ENCODE results near the gene HSDL2. TPM values are rescaled to one million over a fixed set of nuclear protein-coding genes. Genes with fewer than 3 reads are reported as not detected.

HSDL2 gene
- total and polyA plus RNA-seq, 5 donors from 2014 or later = 15.3 to 30.4 (median 19.7) TPM

DNA sequence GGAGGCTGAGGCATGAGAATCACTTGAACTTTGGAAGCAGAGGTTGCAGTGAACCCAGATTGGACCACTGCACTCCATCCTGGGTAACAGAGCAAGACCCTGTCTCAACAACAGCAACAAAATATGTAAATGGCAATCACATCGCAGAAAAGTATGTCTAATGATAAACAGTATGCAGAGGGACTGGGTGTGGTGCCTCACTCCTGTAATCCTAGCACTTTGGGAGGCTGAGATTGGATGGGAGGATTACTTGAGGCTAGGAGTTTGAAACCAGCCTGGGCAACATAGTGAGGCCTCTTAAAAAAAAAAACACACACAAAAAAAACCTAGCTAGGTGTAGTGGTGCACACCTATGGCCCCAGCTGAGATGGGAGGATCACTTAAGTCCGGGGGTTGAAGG is 40.3 kb downstream of the HSDL2 start:
- DNase-seq (no peak), ATAC-seq (ENCODE audit: low read depth in 2 of 2) (no peak)
- no peak overlapping the region for H3K27ac Mint-ChIP-seq
- peaks cover 31% of the 10 kb centered on the region for H3K36me3 Mint-ChIP-seq
- Histone ChIP-seq H3K36me3 (ENCODE audit: control insufficient read depth, insufficient read depth, low read length) (peaks cover 6% of the 10 kb centered on the region), H3K27me3 (ENCODE audit: control insufficient read depth, insufficient read depth, low read length) (no peaks in the 10 kb centered on the region), H3K9me3 (ENCODE audit: control insufficient read depth in 2 of 2, low read length in 2 of 2) (no peaks in the 10 kb centered on the region), H3K4me1 (ENCODE audit: control insufficient read depth, insufficient read depth, low read length, poor library complexity, severe bottlenecking) (no peaks in the 10 kb centered on the region), H3K27ac (ENCODE audit: insufficient read depth, low read length, poor library complexity, severe bottlenecking) (no peak overlapping the region), H3K4me3 (ENCODE audit: low read depth, low read length) (no peak overlapping the region)
- no peak overlapping the region for H3K4me3 Mint-ChIP-seq
- no peaks in the 10 kb centered on the region for H3K27me3 Mint-ChIP-seq
- H3K4me1 Mint-ChIP-seq = peaks cover 3 to 8% (median 4%) of the 10 kb centered on the region in 4 donors
- no peaks in the 10 kb centered on the region for H3K9me3 Mint-ChIP-seq

DNA sequence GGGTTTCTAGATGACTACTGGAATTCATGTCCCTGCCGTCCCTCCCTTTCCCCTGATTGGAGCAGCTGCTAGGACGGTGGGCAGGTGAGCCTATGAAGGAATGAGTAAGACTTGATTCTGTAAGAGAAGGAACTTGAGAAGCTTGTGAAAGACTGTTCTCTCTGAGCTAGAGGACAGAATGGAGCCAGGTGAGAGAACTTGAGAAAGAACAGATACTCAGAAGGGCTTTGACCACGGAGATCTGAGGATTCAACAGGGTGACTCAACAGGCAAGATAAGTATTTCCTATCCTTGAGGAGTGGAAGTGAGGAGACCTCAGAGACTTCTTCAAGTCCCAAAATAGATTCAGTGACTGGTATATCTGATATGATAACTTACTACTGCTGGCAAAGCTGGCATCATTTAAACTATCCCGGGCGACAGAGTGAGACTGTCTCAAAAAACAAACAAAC is 41.9 kb downstream of the HSDL2 start:
- Histone ChIP-seq H3K9me3 (ENCODE audit: control insufficient read depth in 2 of 2, low read length in 2 of 2) (no peaks in the 10 kb centered on the region), H3K4me3 (ENCODE audit: low read depth, low read length) (no peak overlapping the region), H3K4me1 (ENCODE audit: control insufficient read depth, insufficient read depth, low read length, poor library complexity, severe bottlenecking) (no peaks in the 10 kb centered on the region), H3K27ac (ENCODE audit: insufficient read depth, low read length, poor library complexity, severe bottlenecking) (no peak overlapping the region), H3K36me3 (ENCODE audit: control insufficient read depth, insufficient read depth, low read length) (peaks cover 6% of the 10 kb centered on the region), H3K27me3 (ENCODE audit: control insufficient read depth, insufficient read depth, low read length) (no peaks in the 10 kb centered on the region)
- peaks cover 3 to 8% (median 4%) of the 10 kb centered on the region in 4 donors for H3K4me1 Mint-ChIP-seq
- H3K36me3 Mint-ChIP-seq = peaks cover 28% of the 10 kb centered on the region
- H3K4me3 Mint-ChIP-seq = no peak overlapping the region
- H3K27me3 Mint-ChIP-seq = no peaks in the 10 kb centered on the region
- H3K27ac Mint-ChIP-seq = no peak overlapping the region
- DNase-seq = no peak
- no peaks in the 10 kb centered on the region for H3K9me3 Mint-ChIP-seq
- ATAC-seq (ENCODE audit: low read depth in 2 of 2) = no peak

DNA sequence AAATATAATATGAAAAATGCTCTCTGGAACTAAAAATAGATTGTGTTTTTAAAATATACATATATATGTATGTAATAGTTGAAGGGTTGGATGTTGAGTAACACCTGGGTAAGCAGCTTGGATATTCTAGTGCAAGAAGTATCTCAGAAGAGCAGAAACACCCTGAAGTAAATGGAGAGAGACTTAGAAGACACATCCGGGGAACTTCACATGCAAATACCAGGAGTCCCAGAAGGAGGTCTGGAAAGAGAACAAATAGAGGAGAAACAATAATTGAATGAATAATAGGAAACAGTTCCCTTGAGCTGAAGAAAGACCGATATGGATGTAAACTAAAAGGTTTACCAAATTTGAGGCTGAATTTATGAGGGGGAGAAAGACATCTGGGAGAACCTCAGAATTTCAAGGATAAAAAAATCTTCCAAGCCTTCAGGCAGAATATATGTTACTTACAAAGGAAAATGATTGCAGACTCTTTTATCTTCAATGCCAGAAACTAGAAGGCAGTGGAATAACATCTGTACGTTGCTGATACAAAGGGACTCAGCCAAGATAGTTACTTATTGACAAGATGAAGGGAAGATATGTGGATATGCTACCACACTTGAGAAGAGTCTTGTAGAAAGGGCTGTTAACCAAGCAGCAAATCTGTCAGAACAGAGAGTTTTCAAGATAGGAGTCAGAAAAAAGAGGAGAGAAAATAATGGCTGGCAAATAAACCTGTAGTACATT is 42.7 kb downstream of the HSDL2 start:
- Mint-ChIP-seq H3K27ac (no peak overlapping the region), H3K27me3 (no peaks in the 10 kb centered on the region), H3K36me3 (peaks cover 32% of the 10 kb centered on the region), H3K4me1 (peaks cover 3 to 11% (median 4%) of the 10 kb centered on the region in 4 donors), H3K4me3 (no peak overlapping the region), H3K9me3 (no peaks in the 10 kb centered on the region)
- peaks cover 6% of the 10 kb centered on the region for H3K36me3 ChIP-seq (ENCODE audit: control insufficient read depth, insufficient read depth, low read length)
- H3K4me3 ChIP-seq (ENCODE audit: low read depth, low read length) = no peak overlapping the region
- no peaks in the 10 kb centered on the region for H3K4me1 ChIP-seq (ENCODE audit: control insufficient read depth, insufficient read depth, low read length, poor library complexity, severe bottlenecking)
- DNase-seq = no peak
- no peaks in the 10 kb centered on the region for H3K27me3 ChIP-seq (ENCODE audit: control insufficient read depth, insufficient read depth, low read length)
- no peaks in the 10 kb centered on the region for H3K9me3 ChIP-seq (ENCODE audit: control insufficient read depth in 2 of 2, low read length in 2 of 2)
- no peak overlapping the region for H3K27ac ChIP-seq (ENCODE audit: insufficient read depth, low read length, poor library complexity, severe bottlenecking)
- ATAC-seq (ENCODE audit: low read depth in 2 of 2) = no peak

DNA sequence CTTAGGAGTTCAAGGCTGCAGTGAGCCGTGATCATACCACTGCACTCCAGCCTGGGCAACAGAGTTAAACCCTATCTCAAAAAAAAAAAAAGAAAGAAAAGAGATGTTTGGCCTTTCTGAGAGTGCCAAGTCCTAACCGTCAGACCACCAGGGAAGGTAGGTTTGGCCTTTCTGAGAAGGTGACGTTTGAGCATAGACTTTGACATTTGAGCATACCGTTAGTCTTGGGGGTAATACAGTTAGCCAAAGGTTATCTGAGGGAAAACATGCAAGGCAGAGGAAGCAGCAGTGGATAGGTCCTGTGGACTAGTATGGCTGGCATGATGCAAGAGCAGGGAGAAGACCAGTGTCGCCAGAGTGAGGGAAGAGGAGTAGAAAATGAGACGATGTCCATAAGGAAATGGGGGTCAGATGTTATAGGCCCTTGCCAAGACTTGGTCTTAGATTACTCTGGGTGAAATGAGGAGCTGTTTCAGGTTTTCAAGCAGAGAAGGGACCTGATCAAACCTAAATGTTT is 50.2 kb downstream of the HSDL2 start:
- Mint-ChIP-seq H3K27ac (no peak overlapping the region), H3K36me3 (peaks cover 46% of the 10 kb centered on the region), H3K9me3 (no peaks in the 10 kb centered on the region), H3K4me1 (peaks cover 0 to 5% (median 2%) of the 10 kb centered on the region in 4 donors), H3K4me3 (no peak overlapping the region), H3K27me3 (no peaks in the 10 kb centered on the region)
- H3K27me3 ChIP-seq (ENCODE audit: control insufficient read depth, insufficient read depth, low read length) = no peaks in the 10 kb centered on the region
- DNase-seq (no peak), ATAC-seq (ENCODE audit: low read depth in 2 of 2) (no peak)
- no peaks in the 10 kb centered on the region for H3K9me3 ChIP-seq (ENCODE audit: control insufficient read depth in 2 of 2, low read length in 2 of 2)
- H3K27ac ChIP-seq (ENCODE audit: insufficient read depth, low read length, poor library complexity, severe bottlenecking) = no peak overlapping the region
- no peaks in the 10 kb centered on the region for H3K4me1 ChIP-seq (ENCODE audit: control insufficient read depth, insufficient read depth, low read length, poor library complexity, severe bottlenecking)
- H3K36me3 ChIP-seq (ENCODE audit: control insufficient read depth, insufficient read depth, low read length) = no peaks in the 10 kb centered on the region
- H3K4me3 ChIP-seq (ENCODE audit: low read depth, low read length) = no peak overlapping the region

DNA sequence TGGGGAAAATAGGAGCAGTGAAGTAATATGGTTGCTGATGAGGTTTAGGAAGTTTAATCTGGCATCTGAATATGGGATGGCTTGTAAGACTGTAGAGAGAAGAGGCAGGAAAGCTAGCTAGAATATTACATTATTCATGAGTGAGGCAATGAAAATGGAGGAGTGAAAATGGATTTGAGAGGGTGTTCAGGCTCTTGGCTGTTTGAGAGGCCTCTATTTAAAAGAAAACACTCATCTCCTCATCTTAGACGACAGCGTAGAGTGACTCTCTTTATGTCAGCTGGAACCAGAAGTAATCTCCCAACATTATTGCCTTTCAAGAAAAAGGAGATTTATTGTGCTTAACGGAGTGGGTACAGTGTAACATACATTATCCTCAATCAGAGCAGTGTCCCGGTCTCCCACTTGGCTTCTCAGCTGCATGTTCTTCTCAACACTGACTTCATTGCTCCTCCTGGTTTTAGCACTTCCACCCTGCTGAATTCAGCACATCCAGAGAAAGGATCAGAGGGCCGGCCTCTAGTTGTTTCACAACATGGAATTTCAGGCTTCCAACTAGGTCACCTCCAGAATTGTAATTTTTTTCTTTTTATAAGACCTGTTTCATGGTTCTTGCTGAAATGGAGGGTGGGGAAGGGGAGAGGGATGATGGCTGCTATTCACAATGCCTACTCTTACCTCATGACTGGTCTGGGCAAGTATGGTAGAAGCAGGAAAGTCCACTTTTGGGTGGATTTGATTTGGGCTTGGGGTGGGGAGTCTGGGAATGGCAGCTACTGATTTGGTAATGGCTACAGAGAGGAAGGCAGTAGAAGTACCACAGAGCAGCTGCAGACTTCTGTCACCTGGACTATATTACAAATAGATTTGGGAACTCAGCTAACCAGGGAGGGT is 53.8 kb downstream of the HSDL2 start:
- Histone ChIP-seq H3K27me3 (ENCODE audit: control insufficient read depth, insufficient read depth, low read length) (no peaks in the 10 kb centered on the region), H3K9me3 (ENCODE audit: control insufficient read depth in 2 of 2, low read length in 2 of 2) (no peaks in the 10 kb centered on the region), H3K36me3 (ENCODE audit: control insufficient read depth, insufficient read depth, low read length) (no peaks in the 10 kb centered on the region), H3K4me3 (ENCODE audit: low read depth, low read length) (no peak overlapping the region), H3K27ac (ENCODE audit: insufficient read depth, low read length, poor library complexity, severe bottlenecking) (no peak overlapping the region), H3K4me1 (ENCODE audit: control insufficient read depth, insufficient read depth, low read length, poor library complexity, severe bottlenecking) (no peaks in the 10 kb centered on the region)
- peaks cover 36% of the 10 kb centered on the region for H3K36me3 Mint-ChIP-seq
- H3K4me3 Mint-ChIP-seq = no peak overlapping the region
- no peaks in the 10 kb centered on the region for H3K9me3 Mint-ChIP-seq
- ATAC-seq (ENCODE audit: low read depth in 2 of 2) = no peak
- H3K27ac Mint-ChIP-seq = no peak overlapping the region
- no peak for DNase-seq
- peaks cover 0 to 5% (median 0%) of the 10 kb centered on the region in 4 donors for H3K4me1 Mint-ChIP-seq
- H3K27me3 Mint-ChIP-seq = no peaks in the 10 kb centered on the region

DNA sequence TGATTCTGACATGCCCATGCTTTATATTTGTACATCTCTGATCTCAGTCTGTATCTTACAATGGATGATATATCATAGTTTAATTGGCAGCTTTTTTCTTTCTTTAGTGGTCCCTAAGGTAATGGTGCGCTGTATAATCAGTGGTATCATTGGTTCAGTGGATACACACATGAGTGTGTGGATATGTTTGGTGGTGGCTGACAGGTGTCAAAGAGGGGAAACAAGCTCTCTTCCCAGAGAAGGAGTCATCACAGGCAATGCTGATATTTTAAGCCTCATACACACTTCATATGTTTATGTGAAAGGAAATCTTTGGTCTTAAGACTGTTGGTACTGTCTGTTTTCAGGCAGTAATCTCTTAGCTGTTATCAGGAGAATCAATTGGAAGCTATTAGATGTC is 54.6 kb downstream of the HSDL2 start:
- H3K27ac Mint-ChIP-seq = no peak overlapping the region
- H3K36me3 ChIP-seq (ENCODE audit: control insufficient read depth, insufficient read depth, low read length) = no peaks in the 10 kb centered on the region
- ATAC-seq (ENCODE audit: low read depth in 2 of 2) (no peak), DNase-seq (no peak)
- no peak overlapping the region for H3K27ac ChIP-seq (ENCODE audit: insufficient read depth, low read length, poor library complexity, severe bottlenecking)
- H3K4me3 ChIP-seq (ENCODE audit: low read depth, low read length) = no peak overlapping the region
- H3K4me3 Mint-ChIP-seq = no peak overlapping the region
- peaks cover 0 to 5% (median 0%) of the 10 kb centered on the region in 4 donors for H3K4me1 Mint-ChIP-seq
- H3K27me3 Mint-ChIP-seq = no peaks in the 10 kb centered on the region
- peaks cover 32% of the 10 kb centered on the region for H3K36me3 Mint-ChIP-seq
- H3K4me1 ChIP-seq (ENCODE audit: control insufficient read depth, insufficient read depth, low read length, poor library complexity, severe bottlenecking) = no peaks in the 10 kb centered on the region
- no peaks in the 10 kb centered on the region for H3K9me3 Mint-ChIP-seq
- H3K9me3 ChIP-seq (ENCODE audit: control insufficient read depth in 2 of 2, low read length in 2 of 2) = no peaks in the 10 kb centered on the region
- no peaks in the 10 kb centered on the region for H3K27me3 ChIP-seq (ENCODE audit: control insufficient read depth, insufficient read depth, low read length)

DNA sequence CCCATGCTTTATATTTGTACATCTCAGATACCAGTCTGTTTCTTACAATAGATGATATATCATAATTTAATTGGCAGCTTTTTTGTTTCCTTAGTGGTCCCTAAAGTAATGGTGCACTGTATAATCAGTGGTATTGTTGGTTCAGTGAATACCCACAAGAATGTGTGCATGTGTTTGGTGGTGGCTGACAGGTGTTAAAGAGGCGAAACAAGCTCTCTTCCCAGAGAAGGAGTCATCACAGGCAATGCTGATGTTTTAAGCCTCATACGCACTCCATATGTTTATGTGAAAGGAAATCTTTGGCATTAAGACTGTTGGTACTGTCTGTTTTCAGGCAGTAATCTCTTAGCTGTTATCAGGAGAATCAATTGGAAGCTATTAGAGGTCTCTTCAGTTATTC is 57.5 kb downstream of the HSDL2 start:
- Histone ChIP-seq H3K27ac (ENCODE audit: insufficient read depth, low read length, poor library complexity, severe bottlenecking) (no peak overlapping the region), H3K36me3 (ENCODE audit: control insufficient read depth, insufficient read depth, low read length) (no peaks in the 10 kb centered on the region), H3K4me1 (ENCODE audit: control insufficient read depth, insufficient read depth, low read length, poor library complexity, severe bottlenecking) (no peaks in the 10 kb centered on the region), H3K27me3 (ENCODE audit: control insufficient read depth, insufficient read depth, low read length) (no peaks in the 10 kb centered on the region), H3K4me3 (ENCODE audit: low read depth, low read length) (no peak overlapping the region), H3K9me3 (ENCODE audit: control insufficient read depth in 2 of 2, low read length in 2 of 2) (no peaks in the 10 kb centered on the region)
- Mint-ChIP-seq H3K27ac (no peak overlapping the region), H3K36me3 (peaks cover 27% of the 10 kb centered on the region), H3K9me3 (no peaks in the 10 kb centered on the region), H3K27me3 (no peaks in the 10 kb centered on the region), H3K4me3 (no peak overlapping the region), H3K4me1 (peaks cover 0 to 5% (median 0%) of the 10 kb centered on the region in 4 donors)
- DNase-seq (no peak), ATAC-seq (ENCODE audit: low read depth in 2 of 2) (no peak)

All from CD4-positive, CD25-positive, alpha-beta regulatory T cell (primary cell).